Endothelial cell of umbilical vein (primary cell): ENCODE data around the gene MUC2. TPM values are rescaled to one million over a fixed set of nuclear protein-coding genes. Genes with fewer than 3 reads are reported as not detected.

Source experiments
- BruUV-seq: library from RNA; stranded (reverse); fragments of 400-500 nt; replicated peaks from 2 replicates; lab custom pipeline; 2021; lab: Mats Ljungman, UMichigan
- CTCF ChIA-PET: fragments of 300-600, 350-600 bp; sonication (Branson Sonifier 250); formaldehyde crosslinking; loops from one replicate; lab custom pipeline; 2021; ENCODE audit warnings: antibody characterized with exemption, inconsistent platforms; lab: Charles Lee
- POLR2A ChIA-PET: fragments of 300-600, 350-600 bp; sonication (Branson Sonifier 250); formaldehyde crosslinking; loops from one replicate; lab custom pipeline; 2021; ENCODE audit warnings: antibody characterized with exemption, inconsistent platforms; lab: Charles Lee
- DNase-seq: peaks from one replicate; pipeline ENCODE4 v3.0.0-alpha.2; 2011; ENCODE audit warnings: low read depth, low spot score
- FAIRE-seq: peaks from 2 replicates; lab custom pipeline; 2011; peaks lifted over from hg19 to GRCh38; lab: Jason Lieb, UNC
- H2AFZ ChIP-seq: 2 replicates; pipeline ENCODE4 v1.6.0; 2012; ENCODE audit warnings: low read depth, low read length, control low read depth, inconsistent platforms
- H3K27ac ChIP-seq: 2 replicates; pipeline ENCODE4 v1.5.1; 2011; ENCODE audit warnings: low read depth, mild to moderate bottlenecking, control low read depth, low read length, moderate library complexity; ENCODE audit not compliant: insufficient read depth
- H3K27me3 ChIP-seq, 2 experiments: 2 replicates each; pipeline versions ENCODE4 v1.6.0 to v1.6.1; 2011; ENCODE audit warnings: low read length in 2 of 2, mixed read lengths in 1 of 2; ENCODE audit not compliant: control insufficient read depth in 2 of 2, insufficient read depth in 2 of 2
- H3K36me3 ChIP-seq, 2 experiments: 2 replicates in 1 of 2; 3 replicates in 1 of 2; pipeline ENCODE4 v1.5.1; 2011; ENCODE audit warnings: low read length in 2 of 2, mild to moderate bottlenecking in 1 of 2, moderate library complexity in 1 of 2; ENCODE audit not compliant: control insufficient read depth in 2 of 2, insufficient read depth in 2 of 2; ENCODE audit errors: extremely low read depth in 1 of 2
- H3K4me1 ChIP-seq: 3 replicates; pipeline ENCODE4 v1.5.1; 2011; ENCODE audit warnings: mild to moderate bottlenecking, low read length; ENCODE audit not compliant: control insufficient read depth, insufficient read depth; ENCODE audit errors: extremely low read depth
- H3K4me2 ChIP-seq: 2 replicates; pipeline ENCODE4 v1.6.1; 2011; ENCODE audit warnings: low read length, control low read depth, mixed read lengths; ENCODE audit not compliant: insufficient read depth
- H3K4me3 ChIP-seq, 3 experiments: fragments of 200-600 bp in 1 of 3; sonication (generic), shearing (Covaris generic) in 1 of 3; replicated peaks in 1 of 3; 2 replicates each; pipeline ENCODE4 v1.5.1; 2011 to 2016; ENCODE audit warnings: control low read depth in 3 of 3, low read length in 3 of 3, mild to moderate bottlenecking in 2 of 3, inconsistent platforms in 1 of 3, low read depth in 1 of 3, moderate library complexity in 1 of 3; ENCODE audit not compliant: insufficient read depth in 1 of 3
- H3K79me2 ChIP-seq: 2 replicates; pipeline ENCODE4 v1.6.0; 2012; ENCODE audit warnings: low read length, inconsistent platforms; ENCODE audit not compliant: control insufficient read depth, insufficient read depth
- H3K9ac ChIP-seq: replicated peaks from 2 replicates; pipeline ENCODE3; 2011; ENCODE audit warnings: low read length, control low read depth; ENCODE audit not compliant: insufficient read depth; ENCODE audit errors: extremely low read depth
- H3K9me1 ChIP-seq: replicated peaks from 3 replicates; pipeline ENCODE4 v1.6.0; 2011; ENCODE audit warnings: mild to moderate bottlenecking, low read length; ENCODE audit not compliant: control insufficient read depth, insufficient read depth; ENCODE audit errors: extremely low read depth
- H3K9me3 ChIP-seq: replicated peaks from 2 replicates; pipeline ENCODE4 v1.5.1; 2012; ENCODE audit warnings: low read length, inconsistent platforms; ENCODE audit not compliant: control insufficient read depth, insufficient read depth
- H4K20me1 ChIP-seq: replicated peaks from 2 replicates; pipeline ENCODE3; 2011; ENCODE audit warnings: mild to moderate bottlenecking, low read length; ENCODE audit not compliant: control insufficient read depth, insufficient read depth; ENCODE audit errors: extremely low read depth
- CTCF ChIP-seq, 2 donors: IDR thresholded peaks; 1 replicate in 1 of 2; 2 replicates in 1 of 2; pipeline ENCODE4 v1.5.1; 2011; ENCODE audit warnings: low read length in 2 of 2, mild to moderate bottlenecking in 2 of 2, moderate library complexity in 2 of 2, control low read depth in 1 of 2, inconsistent platforms in 1 of 2, low read depth in 1 of 2; ENCODE audit not compliant: insufficient read depth in 1 of 2; ENCODE audit errors: extremely low read depth in 1 of 2
- EZH2 ChIP-seq: IDR thresholded peaks from 2 replicates; pipeline ENCODE4 v1.6.1; 2012; ENCODE audit warnings: borderline replicate concordance, low read depth, mild to moderate bottlenecking, moderate library complexity, low read length, inconsistent platforms; ENCODE audit not compliant: severe bottlenecking
- FOS ChIP-seq: IDR thresholded peaks from 2 replicates; pipeline ENCODE4 v1.6.1; 2011; ENCODE audit warnings: mild to moderate bottlenecking, low read length, moderate library complexity, borderline replicate concordance; ENCODE audit not compliant: insufficient read depth
- GATA2 ChIP-seq: IDR thresholded peaks from 2 replicates; pipeline ENCODE4 v1.7.0; 2011; ENCODE audit warnings: low read depth, mild to moderate bottlenecking, moderate library complexity, mixed read lengths, low read length; ENCODE audit not compliant: insufficient read length, insufficient read depth
- JUN ChIP-seq: IDR thresholded peaks from 2 replicates; pipeline ENCODE4 v1.6.1; 2011; ENCODE audit warnings: borderline replicate concordance, low read depth; ENCODE audit not compliant: insufficient read length, insufficient read depth
- MAX ChIP-seq: IDR thresholded peaks from 2 replicates; pipeline ENCODE4 v1.6.1; 2011; ENCODE audit not compliant: insufficient read depth, insufficient read length
- MYC ChIP-seq: IDR thresholded peaks from one replicate; pipeline ENCODE4 v1.6.1; 2011; ENCODE audit warnings: mild to moderate bottlenecking, low read depth, low read length
- POLR2A ChIP-seq: IDR thresholded peaks from 2 replicates; pipeline ENCODE4 v1.6.1; 2012; ENCODE audit warnings: low read depth, mild to moderate bottlenecking, control low read depth, low read length
- POLR2AphosphoS5 ChIP-seq: IDR thresholded peaks from 2 replicates; pipeline ENCODE4 v1.6.1; 2012; ENCODE audit warnings: low read depth, mild to moderate bottlenecking, control low read depth, low read length, moderate library complexity; ENCODE audit not compliant: insufficient read depth
- dilution Hi-C: fragments of 300-500 bp; cut with MboI; formaldehyde crosslinking; loops from one replicate; pipeline ENCODE4 v1.15.0; 2019; ENCODE audit warnings: low sequenced_read_pairs; ENCODE audit not compliant: extremely low pct_ligation_motif_present
- intact Hi-C: fragments of 100-400 bp; cut with micrococcal nuclease; formaldehyde crosslinking; loops from one replicate; pipeline ENCODE4 v1.10.0; 2022
- polyA plus RNA-seq, 4 experiments: library from polyadenylated mRNA; depleted of rRNA in 3 of 4; stranded (reverse) in 3 of 4; unstranded in 1 of 4; fragments of >200 nt; gene quantifications; 2 replicates each; pipeline versions ENCODE4 v1.2.1 to v1.2.3, GENCODE V29; 2011 to 2012; ENCODE audit warnings: missing spikeins in 1 of 4
- total RNA-seq: library from RNA; stranded (reverse); gene quantifications from 2 replicates; pipeline ENCODE4 v1.2.3, GENCODE V29; 2021

The MUC2 gene
- total and polyA plus RNA-seq, 2 donors (not counting 3 experiments of a cell fraction or from before 2014, with no cell fraction given) = not detected

DNA sequence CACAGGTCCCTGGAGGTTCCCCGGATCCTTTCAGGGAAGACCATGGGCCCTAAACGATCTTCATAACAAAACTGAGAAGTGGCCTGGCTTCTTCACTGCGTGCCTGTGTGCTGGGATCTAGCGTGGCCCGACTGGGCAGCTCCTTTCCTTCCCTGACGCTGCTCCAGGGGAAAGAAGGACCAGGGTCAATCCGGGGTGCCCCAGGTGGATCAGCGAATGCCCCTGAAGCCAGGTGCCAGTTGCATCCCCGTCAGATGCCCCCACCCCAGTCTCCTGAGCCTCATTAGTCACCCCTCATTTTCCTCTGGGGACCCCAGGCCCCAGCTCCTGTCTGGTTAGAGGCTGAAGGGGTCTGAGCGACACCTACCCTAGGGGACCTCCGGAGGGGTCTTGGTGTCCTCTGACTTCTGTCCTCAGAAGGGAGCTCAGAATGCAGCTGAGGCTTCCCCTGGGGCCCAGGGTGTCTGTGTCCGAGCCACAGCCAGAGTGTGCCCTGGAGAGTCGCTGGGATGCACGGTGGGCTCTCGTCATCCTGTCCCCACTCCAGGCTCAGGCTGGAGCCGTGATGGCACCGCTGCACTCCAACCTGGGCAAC is 19.5 kb upstream of the MUC2 start:
- dilution Hi-C loops = no loop called here
- CTCF ChIA-PET = interaction anchor here (0.9 to 1.9 kb wide), 3 partner anchors 10 to 519 kb away, joined by 4 to 5 read pairs (median 5); no protein-coding TSS in a partner anchor
- Histone ChIP-seq H3K9me3 (no peaks in the 10 kb centered on the region), H4K20me1 (no peaks in the 10 kb centered on the region), H3K27me3 (no peaks in the 10 kb centered on the region), H3K27ac (no peak overlapping the region), H3K9ac (no peak overlapping the region), H3K4me2 (no peak overlapping the region), H3K4me1 (no peaks in the 10 kb centered on the region), H3K79me2 (no peaks in the 10 kb centered on the region), H3K9me1 (no peaks in the 10 kb centered on the region), H3K4me3 (no peak overlapping the region), H2AFZ (no peak overlapping the region), H3K36me3 (no peaks in the 10 kb centered on the region)
- intact Hi-C loops = no loop called here
- TF ChIP-seq MAX (no peak), MYC (no peak), EZH2 (no peak), POLR2A (no peak), CTCF (IDR thresholded peaks at IDR 0.05; ENCODE audit: extremely low read depth in 1 of 2, insufficient read depth in 1 of 2, low read depth in 1 of 2, low read length in 2 of 2) (no peak), JUN (no peak), FOS (no peak), POLR2AphosphoS5 (no peak), GATA2 (no peak)
- FAIRE-seq (no peak), DNase-seq (no peak)
- no TSS peak for BruUV-seq
- POLR2A ChIA-PET = no interaction called here
